Measurements from ENCODE around the gene TNFAIP6.
"Not testable (repeated sequence)": the region's sequence is repeated elsewhere in the genome, so short reads cannot be mapped to it uniquely, and the experiment has no call there.

The TNFAIP6 gene

GRCh38 chr2:151417650-151418049 is 60.3 kb downstream of the TNFAIP6 start:
- no peak for ATAC-seq

DNA sequence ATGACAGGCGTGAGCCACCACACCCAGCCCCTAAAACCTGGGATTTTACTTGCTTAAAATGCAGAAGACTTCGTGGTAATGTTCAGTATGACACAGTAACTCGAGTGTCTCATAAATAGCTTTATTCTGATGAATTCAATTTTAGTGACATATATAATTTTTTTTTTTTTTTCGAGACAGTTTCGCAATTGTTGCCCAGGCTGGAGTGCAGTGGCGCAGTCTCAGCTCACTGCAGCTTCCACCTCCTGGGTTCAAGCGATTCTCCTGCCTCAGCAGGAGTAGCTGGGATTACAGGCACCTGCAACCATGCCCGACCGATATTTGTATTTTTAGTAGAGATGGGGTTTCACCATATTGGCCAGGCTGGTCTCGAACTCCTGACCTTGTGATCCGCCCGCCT is 64.3 kb downstream of the TNFAIP6 start:
- not testable (repeated sequence) for ATAC-seq

More at GRCh38 chr2:151417650-151418049, 60.3 kb downstream of the TNFAIP6 start:
- no peak for TF ChIP-seq ZFP30 (CRISPR knock-in tag; IDR thresholded peaks at IDR 0.05)

GRCh38 chr2:151422917-151423439 is 65.6 kb downstream of the TNFAIP6 start:
- TF ChIP-seq CSRNP3 (CRISPR knock-in tag; IDR thresholded peaks at IDR 0.05) (no peak), PPARA (CRISPR knock-in tag; IDR thresholded peaks at IDR 0.05; ENCODE audit: borderline replicate concordance) (no peak), CREB5 (CRISPR knock-in tag; IDR thresholded peaks at IDR 0.05; ENCODE audit: low read depth) (no peak), SNAI2 (CRISPR knock-in tag; IDR thresholded peaks at IDR 0.05) (no peak), BACH2 (CRISPR knock-in tag; IDR thresholded peaks at IDR 0.05; ENCODE audit: borderline replicate concordance) (no peak), ZNF8 (CRISPR knock-in tag; IDR thresholded peaks at IDR 0.05) (no peak), RARB (CRISPR knock-in tag; IDR thresholded peaks at IDR 0.05) (no peak), ZC3H10 (CRISPR knock-in tag; IDR thresholded peaks at IDR 0.05) (no peak), ZNF565 (CRISPR knock-in tag; conservative IDR thresholded peaks at IDR 0.05; ENCODE audit: low read depth) (no peak), ISL1 (CRISPR knock-in tag; IDR thresholded peaks at IDR 0.05) (no peak), TOX (CRISPR knock-in tag; IDR thresholded peaks at IDR 0.05; ENCODE audit: borderline replicate concordance) (no peak), ZFP30 (CRISPR knock-in tag; IDR thresholded peaks at IDR 0.05) (no peak), OSR1 (CRISPR knock-in tag; IDR thresholded peaks at IDR 0.05) (no peak)
- TF ChIP-seq, protein P1, sequence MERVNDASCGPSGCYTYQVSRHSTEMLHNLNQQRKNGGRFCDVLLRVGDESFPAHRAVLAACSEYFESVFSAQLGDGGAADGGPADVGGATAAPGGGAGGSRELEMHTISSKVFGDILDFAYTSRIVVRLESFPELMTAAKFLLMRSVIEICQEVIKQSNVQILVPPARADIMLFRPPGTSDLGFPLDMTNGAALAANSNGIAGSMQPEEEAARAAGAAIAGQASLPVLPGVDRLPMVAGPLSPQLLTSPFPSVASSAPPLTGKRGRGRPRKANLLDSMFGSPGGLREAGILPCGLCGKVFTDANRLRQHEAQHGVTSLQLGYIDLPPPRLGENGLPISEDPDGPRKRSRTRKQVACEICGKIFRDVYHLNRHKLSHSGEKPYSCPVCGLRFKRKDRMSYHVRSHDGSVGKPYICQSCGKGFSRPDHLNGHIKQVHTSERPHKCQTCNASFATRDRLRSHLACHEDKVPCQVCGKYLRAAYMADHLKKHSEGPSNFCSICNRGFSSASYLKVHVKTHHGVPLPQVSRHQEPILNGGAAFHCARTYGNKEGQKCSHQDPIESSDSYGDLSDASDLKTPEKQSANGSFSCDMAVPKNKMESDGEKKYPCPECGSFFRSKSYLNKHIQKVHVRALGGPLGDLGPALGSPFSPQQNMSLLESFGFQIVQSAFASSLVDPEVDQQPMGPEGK (CRISPR knock-in tag; IDR thresholded peaks at IDR 0.05; ENCODE audit: borderline replicate concordance), result no peak
- ATAC-seq, result no peak

- TF ChIP-seq TOX (CRISPR knock-in tag; IDR thresholded peaks at IDR 0.05; ENCODE audit: borderline replicate concordance), result no peak
- no peak for TF ChIP-seq CSDC2 (CRISPR knock-in tag; IDR thresholded peaks at IDR 0.05)
- TF ChIP-seq RARB (CRISPR knock-in tag; IDR thresholded peaks at IDR 0.05), result no peak
- TF ChIP-seq, protein P1 (CRISPR knock-in tag; IDR thresholded peaks at IDR 0.05; ENCODE audit: borderline replicate concordance), result no peak
- no peak for TF ChIP-seq ZNF8 (CRISPR knock-in tag; IDR thresholded peaks at IDR 0.05)
- no peak for TF ChIP-seq ESRRG (CRISPR knock-in tag; IDR thresholded peaks at IDR 0.05)
- no peak for TF ChIP-seq ZNF565 (CRISPR knock-in tag; conservative IDR thresholded peaks at IDR 0.05; ENCODE audit: low read depth)
- TF ChIP-seq CSRNP3 (CRISPR knock-in tag; IDR thresholded peaks at IDR 0.05), result no peak
- no peak for TF ChIP-seq ISL1 (CRISPR knock-in tag; IDR thresholded peaks at IDR 0.05)
- no peak for TF ChIP-seq ZFP30 (CRISPR knock-in tag; IDR thresholded peaks at IDR 0.05)
- TF ChIP-seq ZC3H10 (CRISPR knock-in tag; IDR thresholded peaks at IDR 0.05), result no peak
- no peak for ATAC-seq
Observed at GRCh38 chr2:151423760-151424159, 66.4 kb downstream of the TNFAIP6 start.
